Gastroesophageal sphincter (tissue), 4 donors: ENCODE measurements around the gene C5orf15. TPM values are rescaled to one million over a fixed set of nuclear protein-coding genes. Genes with fewer than 3 reads are reported as not detected.

Experiments
- ATAC-seq: fragments of 150-250 bp; one replicate; pipeline ENCODE4 v1.9.1; 2016; ENCODE audit warnings: mild to moderate bottlenecking, moderate library complexity
- H3K27ac ChIP-seq, 4 donors: fragments of 200-600 bp; sonication (generic) in 3 of 4; 1 replicate in 3 of 4; 2 replicates in 1 of 4; pipeline ENCODE4 v1.5.1; 2016 to 2019
- H3K27me3 ChIP-seq: fragments of 200-600 bp; sonication (generic); one replicate; pipeline ENCODE4 v1.5.1; 2019
- H3K36me3 ChIP-seq, 2 donors: fragments of 200-600 bp; sonication (generic); one replicate each; pipeline ENCODE4 v1.5.1; 2019; ENCODE audit warnings: control low read depth in 1 of 2
- H3K4me1 ChIP-seq, 3 donors: fragments of 200-600 bp; sonication (generic); 1 replicate in 2 of 3; 2 replicates in 1 of 3; pipeline ENCODE4 v1.5.1; 2016 to 2019; ENCODE audit warnings: control low read depth in 2 of 3
- H3K4me3 ChIP-seq, 2 donors: fragments of 200-600 bp; sonication (generic); one replicate each; pipeline ENCODE4 v1.5.1; 2019; ENCODE audit warnings: mild to moderate bottlenecking in 1 of 2, moderate library complexity in 1 of 2
- H3K9me3 ChIP-seq, 3 donors: fragments of 200-600 bp; sonication (generic); one replicate each; pipeline ENCODE4 v1.5.1; 2017 to 2019; ENCODE audit warnings: control low read depth in 2 of 3
- CTCF ChIP-seq, 4 experiments: fragments of 200-600 bp in 2 of 4; fragments of 450-650 bp in 2 of 4; sonication (generic) in 1 of 4; IDR thresholded peaks; one replicate each; pipeline ENCODE4 v1.5.1; 2017 to 2019; ENCODE audit warnings: antibody characterized with exemption in 4 of 4, mild to moderate bottlenecking in 2 of 4, moderate library complexity in 2 of 4
- EP300 ChIP-seq: sonication (generic); formaldehyde crosslinking; IDR thresholded peaks from one replicate; pipeline ENCODE4 v1.6.1; 2017; ENCODE audit warnings: antibody characterized with exemption, mild to moderate bottlenecking
- POLR2A ChIP-seq, 2 donors: fragments of 450-650 bp; IDR thresholded peaks; one replicate each; pipeline ENCODE4 v1.6.1; 2017; ENCODE audit warnings: antibody characterized with exemption in 2 of 2, mild to moderate bottlenecking in 2 of 2, moderate library complexity in 1 of 2
- POLR2AphosphoS5 ChIP-seq: sonication (generic); formaldehyde crosslinking; IDR thresholded peaks from one replicate; pipeline ENCODE4 v1.6.1; 2017; ENCODE audit warnings: antibody characterized with exemption
- WGBS, 2 donors: methylation state at CpG; one replicate each; pipeline ENCODE4 v1.1.5; 2018; ENCODE audit warnings: low coverage in 1 of 2; 5-methylcytosine and 5-hydroxymethylcytosine counted together
- total RNA-seq, 4 donors: library from RNA; depleted of rRNA; stranded (reverse); fragments of >200 nt; gene quantifications; one replicate each; pipeline ENCODE4 v1.1.0, GENCODE V29; 2016

Gene C5orf15
- total RNA-seq, 4 donors from 2014 or later, result 22.2 to 38.0 (median 23.2) TPM

GRCh38 chr5:134005417-134006061, 37.1 kb upstream of the C5orf15 start:
- 6 to 16% methylated on average over 11 to 21 of the region's 40 CpGs for WGBS, 2 donors

DNA sequence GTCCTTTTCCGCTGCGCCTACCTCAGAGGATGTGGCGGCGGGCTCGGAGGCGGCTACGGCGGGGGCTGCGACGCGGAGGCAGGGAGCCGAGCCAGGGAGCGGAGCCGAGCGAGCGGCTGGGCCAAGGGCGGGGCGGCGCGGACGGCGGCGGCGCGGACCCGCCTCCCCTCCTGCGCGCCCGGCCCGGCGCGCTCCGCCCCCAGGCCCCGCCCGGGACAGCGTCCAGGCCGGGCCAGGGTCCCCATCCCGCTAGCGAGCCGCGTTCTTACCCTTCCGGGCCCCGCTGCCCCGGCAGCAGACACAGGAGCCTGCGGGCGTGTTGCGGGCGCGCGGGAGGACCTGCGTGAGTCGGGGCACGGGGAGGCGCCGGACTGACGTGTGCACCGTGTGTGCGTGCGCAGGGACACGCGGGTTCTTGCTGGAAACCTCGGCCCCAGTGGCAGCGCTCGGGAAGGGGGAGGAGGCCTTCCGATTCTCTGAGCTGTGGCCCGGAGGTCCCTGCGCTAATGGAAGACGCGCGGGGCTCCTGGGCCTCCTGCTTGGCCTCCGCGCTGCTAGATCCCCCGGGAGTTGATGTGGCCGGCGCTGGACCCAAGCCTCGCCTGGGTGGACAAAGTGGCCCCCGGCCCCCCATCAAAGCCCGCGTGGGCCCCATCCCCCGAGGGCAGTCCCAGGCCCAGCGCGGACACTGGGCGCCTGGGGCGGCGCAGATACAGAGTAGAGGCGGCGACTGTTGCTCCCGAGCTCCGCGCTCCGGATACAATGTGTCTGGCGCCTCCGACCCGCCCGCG, 36.4 kb upstream of the C5orf15 start, which contains the start of gene VDAC1:
VDAC1 (minus strand) TSS at position 350 of the 791 bp plus-strand sequence. CDS start 11,963 bp downstream, outside the sequence.
- Histone ChIP-seq H3K27ac (peak within 1 kb of the TSS; percentile 95 to 100 (median 99)), H3K4me3 (peak within 1 kb of the TSS; percentile 78 to 98), H3K4me1 (peaks cover 8 to 55% (median 33%) of the 10 kb centered on the region in 3 donors), H3K9me3 (no peaks in the 10 kb centered on the region), H3K36me3 (peaks cover 0 to 8% of the 10 kb centered on the region in 2 donors), H3K27me3 (no peaks in the 10 kb centered on the region)
- no CpG with 5 or more reads among the region's 96 CpGs for WGBS, 2 donors
- peak; percentile 91 for ATAC-seq
- TF ChIP-seq POLR2A (IDR thresholded peaks at IDR 0.05) (peak; percentile 69 to 72), EP300 (peak; percentile 33), CTCF (IDR thresholded peaks at IDR 0.05) (peak in 1 of 4 experiments; percentile 20), POLR2AphosphoS5 (peak; percentile 73)

More at GRCh38 chr5:134005417-134006061, 37.1 kb upstream of the C5orf15 start:
- TF ChIP-seq EP300 (no peak), POLR2AphosphoS5 (no peak), POLR2A (IDR thresholded peaks at IDR 0.05) (peak in 1 of 2 donors; percentile 6)
- Histone ChIP-seq H3K4me1 (peaks cover 8 to 47% (median 26%) of the 10 kb centered on the region in 3 donors), H3K4me3 (peak overlapping the region; percentile 78 to 98), H3K27ac (peak overlapping the region; percentile 95 to 100 (median 99)), H3K36me3 (peaks cover 0 to 6% of the 10 kb centered on the region in 2 donors), H3K27me3 (no peaks in the 10 kb centered on the region), H3K9me3 (no peaks in the 10 kb centered on the region)
- ATAC-seq, result no peak

DNA sequence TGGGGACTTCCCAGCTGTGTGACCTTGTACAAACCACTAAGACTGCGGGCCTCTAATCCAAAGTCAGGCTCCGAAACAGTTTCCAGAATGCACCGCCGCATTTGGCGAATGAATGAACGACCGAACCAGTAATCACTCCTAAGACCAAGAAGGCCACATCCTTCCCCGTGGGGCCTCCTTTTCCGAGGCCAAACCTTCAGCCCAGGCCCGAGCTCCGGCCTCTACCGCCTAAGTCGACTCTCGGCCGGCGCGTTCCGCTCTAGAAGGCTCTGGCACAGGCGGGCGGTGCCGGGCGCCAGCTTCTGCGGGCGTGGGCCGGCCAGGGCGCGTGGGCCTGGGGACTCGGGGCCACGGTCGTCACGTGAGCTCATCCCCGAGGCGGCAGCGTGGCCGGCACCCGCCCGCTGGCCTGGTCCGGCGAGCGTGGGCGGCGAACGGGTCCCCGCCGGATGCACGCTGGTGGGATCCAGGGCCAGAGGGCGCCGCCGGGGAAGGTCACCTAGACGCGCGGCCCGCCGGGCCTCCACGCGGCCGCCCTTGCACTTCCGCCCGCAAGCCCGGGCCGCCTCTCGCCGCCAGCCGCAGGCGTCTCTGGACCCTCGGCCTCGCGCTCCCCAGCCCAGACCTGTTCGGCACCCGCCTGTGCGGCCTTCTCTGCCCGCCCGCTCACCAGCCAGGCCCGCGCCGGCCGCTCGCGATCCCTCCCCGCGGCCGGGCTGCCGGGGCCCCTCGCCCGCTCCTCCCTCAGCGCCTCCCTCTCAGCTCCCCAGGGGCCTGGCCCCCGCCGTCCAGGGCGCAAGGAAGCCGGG, 35.6 kb upstream of the C5orf15 start:
- peaks cover 8 to 63% (median 37%) of the 10 kb centered on the region in 3 donors for H3K4me1 ChIP-seq
- peak; percentile 43 for ATAC-seq
- TF ChIP-seq POLR2AphosphoS5 (peak; percentile 34), POLR2A (IDR thresholded peaks at IDR 0.05) (peak in 1 of 2 donors; percentile 29), CTCF (IDR thresholded peaks at IDR 0.05) (peak in 1 of 4 experiments; percentile 13), EP300 (no peak)
- no peaks in the 10 kb centered on the region for H3K9me3 ChIP-seq
- H3K27ac ChIP-seq, result peak overlapping the region; percentile 95 to 100 (median 99)
- peak overlapping the region; percentile 78 to 98 for H3K4me3 ChIP-seq
- H3K27me3 ChIP-seq, result no peaks in the 10 kb centered on the region
- 0% methylated on average over 3 of the region's 90 CpGs; no CpG with 5 or more reads in 1 of the 2 donors for WGBS, 2 donors
- peaks cover 0 to 8% of the 10 kb centered on the region in 2 donors for H3K36me3 ChIP-seq

DNA sequence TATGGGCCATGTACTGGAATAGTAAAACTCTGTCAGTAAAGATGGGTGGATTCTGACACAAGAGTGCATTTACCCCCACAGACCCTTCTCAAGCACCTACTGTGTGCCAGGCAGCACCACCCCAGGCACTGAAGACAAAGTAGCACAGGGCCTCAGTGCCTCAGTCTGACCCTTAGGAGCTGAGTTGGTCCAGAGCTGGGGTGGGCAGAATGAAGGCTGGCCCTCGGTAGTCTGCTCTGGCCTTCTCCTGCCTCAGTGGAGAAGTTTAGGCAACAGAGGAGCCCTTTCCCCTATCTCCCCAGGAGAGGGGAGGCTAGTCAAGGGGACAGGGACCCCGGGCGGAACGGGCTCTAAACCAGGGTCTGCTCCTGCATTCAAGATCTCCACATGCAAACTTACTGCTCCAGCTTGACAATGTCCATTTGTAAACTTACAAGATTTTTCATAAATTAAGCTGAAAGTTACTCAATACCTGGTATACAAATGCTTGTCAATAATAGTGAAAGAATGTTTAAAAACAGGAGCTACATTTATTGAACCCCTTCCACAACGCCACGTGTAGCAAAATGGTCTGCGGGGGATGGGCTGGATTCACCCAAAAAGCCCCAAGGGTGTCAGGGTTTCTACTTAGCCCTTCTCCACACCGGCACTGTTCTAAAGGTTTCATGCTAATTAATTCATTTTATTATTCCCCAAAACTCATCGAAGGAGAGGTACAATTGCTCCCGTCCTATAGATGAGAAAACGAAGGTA, 34.8 kb upstream of the C5orf15 start:
- no peak for ATAC-seq
- TF ChIP-seq CTCF (IDR thresholded peaks at IDR 0.05), result no peak
- no peak for TF ChIP-seq POLR2AphosphoS5
- TF ChIP-seq POLR2A (IDR thresholded peaks at IDR 0.05), result no peak
- no peak for TF ChIP-seq EP300
- H3K27me3 ChIP-seq, result no peaks in the 10 kb centered on the region
- WGBS, 2 donors, result 3 to 19% methylated on average over 7 of the region's 11 CpGs
- H3K9me3 ChIP-seq, result no peaks in the 10 kb centered on the region
- H3K27ac ChIP-seq, result peak overlapping the region; percentile 95 to 100 (median 99)
- peaks cover 0 to 8% of the 10 kb centered on the region in 2 donors for H3K36me3 ChIP-seq
- peak overlapping the region; percentile 78 to 98 for H3K4me3 ChIP-seq
- peaks cover 8 to 70% (median 37%) of the 10 kb centered on the region in 3 donors for H3K4me1 ChIP-seq
